HCT116 (cell line): Measurements from ENCODE around the gene COX4I2.
A peak's percentile ranks its signal among the peaks of the same experiment; 100 is the strongest.

Source experiments
- CTCF ChIP-seq, 3 experiments: fragments of 200-600 bp in 1 of 3; sonication (generic) in 1 of 3; IDR thresholded peaks in 2 of 3; conservative IDR thresholded peaks in 1 of 3; 2 replicates each; pipeline ENCODE4 v1.5.1; 2012 to 2017; ENCODE audit warnings: low read depth in 2 of 3, low read length in 2 of 3, antibody characterized with exemption in 1 of 3, borderline replicate concordance in 1 of 3, control low read depth in 1 of 3, mild to moderate bottlenecking in 1 of 3, mixed read lengths in 1 of 3, mixed run types in 1 of 3, moderate library complexity in 1 of 3; ENCODE audit not compliant: insufficient read depth in 1 of 3
- EZH2phosphoT487 ChIP-seq: fragments of 200-600 bp; IDR thresholded peaks from 2 replicates; pipeline ENCODE4 v1.6.1; 2018; ENCODE audit warnings: antibody characterized with exemption, borderline replicate concordance
- RAD21 ChIP-seq: IDR thresholded peaks from 2 replicates; pipeline ENCODE4 v1.6.1; 2012; ENCODE audit warnings: low read depth, mild to moderate bottlenecking

- TF ChIP-seq RAD21 (0 out of 2 replicates have a peak, but pooled peaks have one; percentile 11), CTCF (IDR thresholded peaks at IDR 0.05 in 2 of 3, conservative IDR thresholded peaks at IDR 0.05 in 1 of 3; ENCODE audit: borderline replicate concordance in 1 of 3, insufficient read depth in 1 of 3, low read depth in 2 of 3, low read length in 2 of 3) (no peak), EZH2phosphoT487 (no peak)
Observed at GRCh38 chr20:31662372-31662854, 24.7 kb downstream of the COX4I2 start.
